Left renal pelvis (tissue), 4 donors: ENCODE results near the gene BDH1. TPM values are rescaled to one million over a fixed set of nuclear protein-coding genes. Genes with fewer than 3 reads are reported as not detected.
"Not testable (repeated sequence)": the region's sequence is repeated elsewhere in the genome, so short reads cannot be mapped to it uniquely, and the experiment has no call there.

ENCODE experiments used
- DNase-seq, 4 donors: peaks; one replicate each; pipeline ENCODE4 v3.0.0-alpha.2; 2013; ENCODE audit warnings: low read depth in 4 of 4, low spot score in 3 of 4
- polyA plus RNA-seq, 4 donors: library from polyadenylated mRNA; unstranded; fragments of 120-200 nt; gene quantifications; one replicate each; pipeline ENCODE4 v1.2.1, GENCODE V29; 2013; ENCODE audit not compliant: insufficient read length in 4 of 4

Gene BDH1
- polyA plus RNA-seq, 4 donors: 5.2 to 50.1 (median 36.5) TPM

- no peak for DNase-seq
These were observed 65.4 kb downstream of the BDH1 start for GRCh38 chr3:197490098-197491058.

GRCh38 chr3:197487911-197488391, 67.8 kb downstream of the BDH1 start:
- no peak for DNase-seq

GRCh38 chr3:197486861-197487260, 68.9 kb downstream of the BDH1 start:
- DNase-seq: no peak

- DNase-seq: no peak
These were observed 70.6 kb downstream of the BDH1 start for GRCh38 chr3:197485143-197485542.

GRCh38 chr3:197484204-197484901, 71.4 kb downstream of the BDH1 start:
- DNase-seq: no peak

- no peak for DNase-seq
These were observed 73.8 kb downstream of the BDH1 start for GRCh38 chr3:197482001-197482400.

GRCh38 chr3:197480320-197480719, 75.4 kb downstream of the BDH1 start:
- no peak for DNase-seq

- DNase-seq: no peak
These were observed 76.8 kb downstream of the BDH1 start for GRCh38 chr3:197478746-197479668.

GRCh38 chr3:197477816-197478215, 78.0 kb downstream of the BDH1 start:
- DNase-seq: not testable (repeated sequence)

- no peak for DNase-seq
These were observed 79.7 kb downstream of the BDH1 start for GRCh38 chr3:197475997-197476525.

- no peak for DNase-seq
These were observed 80.3 kb downstream of the BDH1 start for GRCh38 chr3:197475514-197475913.

GRCh38 chr3:197472151-197472550, 83.6 kb downstream of the BDH1 start:
- DNase-seq: no peak

GRCh38 chr3:197471221-197472010, 84.4 kb downstream of the BDH1 start:
- no peak for DNase-seq

- DNase-seq: no peak
These were observed 86.8 kb downstream of the BDH1 start for GRCh38 chr3:197468866-197469382.

GRCh38 chr3:197468167-197468566, 87.6 kb downstream of the BDH1 start:
- DNase-seq: no peak

GRCh38 chr3:197466586-197467399, 89.0 kb downstream of the BDH1 start:
- no peak for DNase-seq

- DNase-seq: no peak
These were observed 89.7 kb downstream of the BDH1 start for GRCh38 chr3:197465996-197466549.
